Loucy (cell line): ENCODE data around the gene GPR107.

Experiments
- CTCF ChIP-seq: fragments of 200-600 bp; sonication (generic); conservative IDR thresholded peaks from 2 replicates; pipeline ENCODE4 v1.5.1; 2014; ENCODE audit warnings: mild to moderate bottlenecking, antibody characterized with exemption, low read length
- EZH2phosphoT487 ChIP-seq: fragments of 200-600 bp; IDR thresholded peaks from 2 replicates; pipeline ENCODE4 v1.6.1; 2018; ENCODE audit warnings: antibody characterized with exemption, mild to moderate bottlenecking, moderate library complexity, borderline replicate concordance

GRCh38 chr9:130058154-130058553 is 4.4 kb downstream of the GPR107 start:
- TF ChIP-seq CTCF = peak; percentile 30; the same call in 1 of the 2 replicates
- no peak for TF ChIP-seq EZH2phosphoT487
